ENCODE measurements around the gene VPS18.
A peak's percentile ranks its signal among the peaks of the same experiment; 100 is the strongest.

The VPS18 gene

GRCh38 chr15:40925863-40926658 lies 31.8 kb downstream of the VPS18 start:
- no peak for DNase-seq

- DNase-seq = no peak
Measured at GRCh38 chr15:40926659-40927494, 32.6 kb downstream of the VPS18 start.

GRCh38 chr15:40927495-40927872 lies 33.2 kb downstream of the VPS18 start:
- DNase-seq = no peak

- DNase-seq = peak; percentile 46 to 53
Measured at GRCh38 chr15:40927873-40928806, 33.9 kb downstream of the VPS18 start.

- DNase-seq = peak; percentile 73 to 84
Measured at GRCh38 chr15:40928821-40929659, 34.8 kb downstream of the VPS18 start, which contains the start of gene DLL4. DLL4 (plus strand) TSS chr15:40929340; CDS start chr15:40929669, 329 bp downstream.

- DNase-seq = peak in 1 of 2 experiments; percentile 26
Measured at GRCh38 chr15:40929660-40930429, 35.6 kb downstream of the VPS18 start.

GRCh38 chr15:40930430-40931299 lies 36.4 kb downstream of the VPS18 start:
- peak; percentile 64 to 76 for DNase-seq

- DNase-seq = no peak
Measured at GRCh38 chr15:40931300-40932142, 37.3 kb downstream of the VPS18 start.

- DNase-seq = no peak
Measured at GRCh38 chr15:40932156-40932555, 37.9 kb downstream of the VPS18 start.

- DNase-seq = no peak
Measured at GRCh38 chr15:40932649-40933516, 38.6 kb downstream of the VPS18 start.

- no peak for DNase-seq
Measured at GRCh38 chr15:40933517-40933902, 39.3 kb downstream of the VPS18 start.

- DNase-seq = no peak
Measured at GRCh38 chr15:40934457-40934856, 40.2 kb downstream of the VPS18 start.

GRCh38 chr15:40936234-40936708 lies 42.0 kb downstream of the VPS18 start:
- DNase-seq = no peak

- DNase-seq = no peak
Measured at GRCh38 chr15:40936709-40937666, 42.7 kb downstream of the VPS18 start.

GRCh38 chr15:40937762-40938535 lies 43.7 kb downstream of the VPS18 start:
- no peak for DNase-seq

- no peak for DNase-seq
Measured at GRCh38 chr15:40938536-40938870, 44.3 kb downstream of the VPS18 start.
